ENCODE data around the gene MEF2D.

The MEF2D gene

DNA sequence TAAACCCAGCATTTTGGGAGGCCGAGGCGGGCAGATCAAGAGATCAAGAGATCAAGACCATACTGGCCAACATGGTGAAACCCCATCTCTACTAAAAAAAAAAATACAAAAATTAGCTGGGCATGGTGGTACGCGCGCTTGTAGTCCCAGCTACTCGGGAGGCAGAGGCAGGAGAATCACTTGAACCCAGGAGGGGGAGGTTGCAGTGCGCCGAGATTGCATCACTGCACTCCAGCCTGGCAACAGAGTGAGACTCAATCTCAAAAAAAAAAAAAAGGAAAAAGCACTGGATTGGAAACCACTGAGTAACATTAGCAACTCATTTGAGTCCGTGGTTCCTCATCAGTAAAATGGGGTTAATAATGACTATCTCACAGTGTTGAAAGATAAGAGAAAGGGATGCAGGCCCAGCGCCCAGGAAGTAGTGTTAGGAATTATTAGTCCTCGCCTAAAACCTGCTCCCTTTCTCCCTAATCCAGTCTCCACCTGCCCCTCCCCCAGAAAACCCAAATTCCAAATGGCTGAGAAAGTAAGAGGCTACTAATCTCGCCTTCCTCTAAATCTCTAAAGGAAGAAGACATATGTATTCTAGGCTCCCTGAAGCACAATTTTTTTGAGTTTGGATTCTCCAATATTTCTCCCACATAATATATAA, 82.0 kb downstream of the MEF2D start:
- Histone ChIP-seq H3K27me3 (ENCODE audit: insufficient read depth, poor library complexity, severe bottlenecking) (peaks cover 75% of the 10 kb centered on the region), H3K27ac (ENCODE audit: poor library complexity, severe bottlenecking) (no peak overlapping the region), H3K36me3 (ENCODE audit: low read depth) (no peaks in the 10 kb centered on the region), H3K4me3 (ENCODE audit: severe bottlenecking) (no peak overlapping the region), H3K9me3 (ENCODE audit: severe bottlenecking) (no peaks in the 10 kb centered on the region), H3K4me1 (ENCODE audit: insufficient read depth, poor library complexity, severe bottlenecking) (peaks cover 10% of the 10 kb centered on the region)
- TF ChIP-seq, protein P1, sequence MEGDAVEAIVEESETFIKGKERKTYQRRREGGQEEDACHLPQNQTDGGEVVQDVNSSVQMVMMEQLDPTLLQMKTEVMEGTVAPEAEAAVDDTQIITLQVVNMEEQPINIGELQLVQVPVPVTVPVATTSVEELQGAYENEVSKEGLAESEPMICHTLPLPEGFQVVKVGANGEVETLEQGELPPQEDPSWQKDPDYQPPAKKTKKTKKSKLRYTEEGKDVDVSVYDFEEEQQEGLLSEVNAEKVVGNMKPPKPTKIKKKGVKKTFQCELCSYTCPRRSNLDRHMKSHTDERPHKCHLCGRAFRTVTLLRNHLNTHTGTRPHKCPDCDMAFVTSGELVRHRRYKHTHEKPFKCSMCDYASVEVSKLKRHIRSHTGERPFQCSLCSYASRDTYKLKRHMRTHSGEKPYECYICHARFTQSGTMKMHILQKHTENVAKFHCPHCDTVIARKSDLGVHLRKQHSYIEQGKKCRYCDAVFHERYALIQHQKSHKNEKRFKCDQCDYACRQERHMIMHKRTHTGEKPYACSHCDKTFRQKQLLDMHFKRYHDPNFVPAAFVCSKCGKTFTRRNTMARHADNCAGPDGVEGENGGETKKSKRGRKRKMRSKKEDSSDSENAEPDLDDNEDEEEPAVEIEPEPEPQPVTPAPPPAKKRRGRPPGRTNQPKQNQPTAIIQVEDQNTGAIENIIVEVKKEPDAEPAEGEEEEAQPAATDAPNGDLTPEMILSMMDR (IDR thresholded peaks at IDR 0.05; ENCODE audit: poor library complexity, severe bottlenecking): no peak
- DNase-seq (ENCODE audit: low spot score): no peak
- ATAC-seq (ENCODE audit: low read depth): no peak

DNA sequence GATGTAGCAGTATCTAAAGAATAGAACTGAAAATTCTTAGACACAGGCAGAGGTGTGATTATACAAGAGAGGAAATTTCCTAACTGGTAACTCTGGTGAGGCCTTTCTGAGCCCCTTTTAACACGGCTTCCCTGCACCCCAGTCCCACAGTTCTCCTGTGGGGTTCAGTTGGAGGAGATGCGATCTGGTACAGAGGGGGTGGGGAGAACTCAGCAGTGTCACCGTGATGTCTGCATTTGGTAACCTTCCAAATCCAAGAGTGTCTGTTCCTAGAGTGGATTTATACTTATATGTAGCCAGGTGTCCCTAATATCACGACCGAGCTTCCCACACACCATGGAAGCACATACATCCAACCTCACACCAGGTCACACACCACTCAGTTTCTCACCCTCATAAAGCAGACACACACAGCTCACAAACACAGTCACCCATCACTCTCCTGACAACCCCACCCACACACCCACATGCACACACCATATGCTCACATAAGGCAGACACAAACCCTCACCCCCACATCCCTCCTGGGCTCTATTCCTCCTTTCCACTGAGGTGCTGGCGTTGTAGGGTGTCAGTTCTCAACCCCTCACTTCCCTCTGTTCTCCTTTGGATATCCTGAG, 83.1 kb downstream of the MEF2D start:
- peaks cover 65% of the 10 kb centered on the region for H3K27me3 ChIP-seq (ENCODE audit: insufficient read depth, poor library complexity, severe bottlenecking)
- no peak for DNase-seq (ENCODE audit: low spot score)
- TF ChIP-seq, protein P1 (IDR thresholded peaks at IDR 0.05; ENCODE audit: poor library complexity, severe bottlenecking): no peak
- H3K27ac ChIP-seq (ENCODE audit: poor library complexity, severe bottlenecking): no peak overlapping the region
- no peak for ATAC-seq (ENCODE audit: low read depth)
- no peaks in the 10 kb centered on the region for H3K36me3 ChIP-seq (ENCODE audit: low read depth)
- H3K4me3 ChIP-seq (ENCODE audit: severe bottlenecking): no peak overlapping the region
- no peaks in the 10 kb centered on the region for H3K9me3 ChIP-seq (ENCODE audit: severe bottlenecking)
- H3K4me1 ChIP-seq (ENCODE audit: insufficient read depth, poor library complexity, severe bottlenecking): peaks cover 10% of the 10 kb centered on the region

DNA sequence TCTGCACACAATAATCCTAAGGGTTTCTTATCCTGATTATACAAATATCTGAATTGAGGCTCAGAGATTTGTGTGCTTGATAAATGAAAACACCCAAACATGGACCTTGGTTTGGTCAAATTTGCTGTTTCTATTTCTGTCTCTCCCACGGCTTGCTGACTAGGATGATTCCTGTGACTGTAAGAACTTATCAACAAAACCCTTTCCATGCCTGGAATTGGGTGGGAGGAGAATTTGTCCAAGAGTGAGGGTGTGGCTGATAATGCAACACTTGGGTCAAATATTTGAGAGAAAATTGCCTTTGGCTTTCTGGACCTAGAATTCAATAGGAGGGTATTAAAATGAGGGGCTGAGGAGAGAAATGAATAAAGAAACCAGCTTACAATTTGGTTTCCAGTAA, 83.6 kb downstream of the MEF2D start:
- TF ChIP-seq, protein P1 (IDR thresholded peaks at IDR 0.05; ENCODE audit: poor library complexity, severe bottlenecking): no peak
- peaks cover 10% of the 10 kb centered on the region for H3K4me1 ChIP-seq (ENCODE audit: insufficient read depth, poor library complexity, severe bottlenecking)
- ATAC-seq (ENCODE audit: low read depth) (no peak), DNase-seq (ENCODE audit: low spot score) (no peak)
- H3K4me3 ChIP-seq (ENCODE audit: severe bottlenecking): no peak overlapping the region
- H3K9me3 ChIP-seq (ENCODE audit: severe bottlenecking): no peaks in the 10 kb centered on the region
- peaks cover 60% of the 10 kb centered on the region for H3K27me3 ChIP-seq (ENCODE audit: insufficient read depth, poor library complexity, severe bottlenecking)
- H3K27ac ChIP-seq (ENCODE audit: poor library complexity, severe bottlenecking): no peak overlapping the region
- no peaks in the 10 kb centered on the region for H3K36me3 ChIP-seq (ENCODE audit: low read depth)

DNA sequence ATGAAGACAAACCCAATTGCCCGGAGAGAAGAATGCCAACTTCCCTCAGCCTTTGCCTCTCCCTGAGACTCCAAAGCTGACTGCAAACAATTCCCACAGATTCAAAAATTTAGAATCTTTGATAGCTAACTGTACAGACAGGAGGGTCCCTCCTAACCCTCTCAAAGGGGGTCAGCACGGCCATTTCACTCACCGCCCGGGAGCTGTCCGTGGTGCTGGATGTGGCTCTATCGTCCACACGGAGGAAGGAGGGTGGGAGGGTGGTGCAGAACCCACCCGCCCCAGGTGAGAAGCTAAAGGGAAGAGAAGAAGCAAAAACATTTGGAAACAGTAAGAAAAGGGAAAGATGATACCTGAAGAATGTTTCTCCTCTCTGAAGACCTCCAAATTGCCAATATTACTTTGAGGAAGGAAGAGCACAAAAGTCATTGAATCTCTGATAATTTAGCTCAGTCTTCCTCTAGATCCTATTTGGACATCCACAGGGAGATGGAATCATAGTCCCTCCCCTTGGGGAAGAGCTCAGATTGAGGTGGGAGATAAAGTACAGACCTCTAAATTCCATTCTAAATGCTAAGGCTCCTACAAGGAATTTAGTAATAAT, 86.0 kb downstream of the MEF2D start:
- TF ChIP-seq, protein P1 (IDR thresholded peaks at IDR 0.05; ENCODE audit: poor library complexity, severe bottlenecking): no peak
- H3K9me3 ChIP-seq (ENCODE audit: severe bottlenecking): no peaks in the 10 kb centered on the region
- H3K27me3 ChIP-seq (ENCODE audit: insufficient read depth, poor library complexity, severe bottlenecking): peaks cover 35% of the 10 kb centered on the region
- ATAC-seq (ENCODE audit: low read depth) (no peak), DNase-seq (ENCODE audit: low spot score) (no peak)
- no peaks in the 10 kb centered on the region for H3K36me3 ChIP-seq (ENCODE audit: low read depth)
- no peak overlapping the region for H3K27ac ChIP-seq (ENCODE audit: poor library complexity, severe bottlenecking)
- no peaks in the 10 kb centered on the region for H3K4me1 ChIP-seq (ENCODE audit: insufficient read depth, poor library complexity, severe bottlenecking)
- no peak overlapping the region for H3K4me3 ChIP-seq (ENCODE audit: severe bottlenecking)
